BJ (cell line): Measurements from ENCODE around the gene SKI. TPM values are rescaled to one million over a fixed set of nuclear protein-coding genes. Genes with fewer than 3 reads are reported as not detected.

Experiments used
- CTCF ChIA-PET: fragments of 350-600 bp; formaldehyde crosslinking; extraction: SDS; loops from one replicate; lab custom pipeline; 2021; ENCODE audit warnings: antibody characterized with exemption, inconsistent platforms; lab: Yijun Ruan, JAX
- POLR2A ChIA-PET: fragments of 300-600 bp; sonication (Branson Sonifier 250); formaldehyde crosslinking; extraction: SDS; loops from one replicate; lab custom pipeline; 2021; ENCODE audit warnings: antibody characterized with exemption; lab: Charles Lee
- DNase-seq: peaks from one replicate; pipeline ENCODE4 v3.0.0-alpha.2; 2011; ENCODE audit warnings: low read depth
- H3K27me3 ChIP-seq: 2 replicates; pipeline ENCODE4 v1.6.0; 2011; ENCODE audit warnings: low read length; ENCODE audit not compliant: control insufficient read depth, insufficient read depth
- H3K36me3 ChIP-seq: 2 replicates; pipeline ENCODE4 v1.5.1; 2011; ENCODE audit warnings: low read length; ENCODE audit not compliant: control insufficient read depth, insufficient read depth
- H3K4me3 ChIP-seq: 2 replicates; pipeline ENCODE4 v1.5.1; 2011; ENCODE audit warnings: low read depth, mild to moderate bottlenecking, control low read depth, low read length
- polyA plus RNA-seq: library from polyadenylated mRNA; depleted of rRNA; stranded (reverse); fragments of >200 nt; gene quantifications from 2 replicates; pipeline ENCODE4 v1.2.3, GENCODE V29; 2011
- TF ChIP-seq, protein P1 (sequence below): IDR thresholded peaks from 2 replicates; pipeline ENCODE4 v1.5.1; 2011; ENCODE audit warnings: low read depth, mild to moderate bottlenecking, control low read depth, inconsistent platforms, low read length, moderate library complexity; ENCODE audit not compliant: insufficient read depth

Gene SKI
- polyA plus RNA-seq, 1 experiment, result 5.1 TPM

DNA sequence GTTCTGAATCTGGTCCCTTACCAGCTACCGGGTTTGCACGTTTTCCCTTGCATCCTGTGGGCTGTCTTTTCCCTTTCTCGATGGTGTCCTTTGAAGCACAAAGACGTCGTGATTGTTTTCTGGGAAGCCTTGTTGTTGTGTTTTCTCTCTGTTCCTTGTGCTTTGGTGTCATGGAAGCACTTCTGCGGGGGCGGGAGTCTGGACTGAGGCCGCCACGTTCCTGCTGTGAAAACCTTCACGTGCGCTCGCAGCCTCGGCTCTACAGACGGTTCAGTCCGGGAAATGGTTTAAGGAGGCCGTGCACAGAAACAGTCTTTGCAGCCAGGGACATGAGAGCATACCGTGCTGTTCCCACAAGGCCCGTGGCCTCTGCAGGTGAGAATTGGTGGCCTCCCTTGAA, 68.5 kb downstream of the SKI start:
- ChIA-PET POLR2A (no interaction called here), CTCF (interaction anchor here (1.1 kb wide), 1 partner anchor 15 kb away, joined by 3 read pairs; no protein-coding TSS in a partner anchor)
- DNase-seq, result no peak
- no peak overlapping the region for H3K4me3 ChIP-seq
- H3K36me3 ChIP-seq, result peaks cover 4% of the 10 kb centered on the region
- TF ChIP-seq, protein P1, sequence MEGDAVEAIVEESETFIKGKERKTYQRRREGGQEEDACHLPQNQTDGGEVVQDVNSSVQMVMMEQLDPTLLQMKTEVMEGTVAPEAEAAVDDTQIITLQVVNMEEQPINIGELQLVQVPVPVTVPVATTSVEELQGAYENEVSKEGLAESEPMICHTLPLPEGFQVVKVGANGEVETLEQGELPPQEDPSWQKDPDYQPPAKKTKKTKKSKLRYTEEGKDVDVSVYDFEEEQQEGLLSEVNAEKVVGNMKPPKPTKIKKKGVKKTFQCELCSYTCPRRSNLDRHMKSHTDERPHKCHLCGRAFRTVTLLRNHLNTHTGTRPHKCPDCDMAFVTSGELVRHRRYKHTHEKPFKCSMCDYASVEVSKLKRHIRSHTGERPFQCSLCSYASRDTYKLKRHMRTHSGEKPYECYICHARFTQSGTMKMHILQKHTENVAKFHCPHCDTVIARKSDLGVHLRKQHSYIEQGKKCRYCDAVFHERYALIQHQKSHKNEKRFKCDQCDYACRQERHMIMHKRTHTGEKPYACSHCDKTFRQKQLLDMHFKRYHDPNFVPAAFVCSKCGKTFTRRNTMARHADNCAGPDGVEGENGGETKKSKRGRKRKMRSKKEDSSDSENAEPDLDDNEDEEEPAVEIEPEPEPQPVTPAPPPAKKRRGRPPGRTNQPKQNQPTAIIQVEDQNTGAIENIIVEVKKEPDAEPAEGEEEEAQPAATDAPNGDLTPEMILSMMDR, result no peak
- no peaks in the 10 kb centered on the region for H3K27me3 ChIP-seq

DNA sequence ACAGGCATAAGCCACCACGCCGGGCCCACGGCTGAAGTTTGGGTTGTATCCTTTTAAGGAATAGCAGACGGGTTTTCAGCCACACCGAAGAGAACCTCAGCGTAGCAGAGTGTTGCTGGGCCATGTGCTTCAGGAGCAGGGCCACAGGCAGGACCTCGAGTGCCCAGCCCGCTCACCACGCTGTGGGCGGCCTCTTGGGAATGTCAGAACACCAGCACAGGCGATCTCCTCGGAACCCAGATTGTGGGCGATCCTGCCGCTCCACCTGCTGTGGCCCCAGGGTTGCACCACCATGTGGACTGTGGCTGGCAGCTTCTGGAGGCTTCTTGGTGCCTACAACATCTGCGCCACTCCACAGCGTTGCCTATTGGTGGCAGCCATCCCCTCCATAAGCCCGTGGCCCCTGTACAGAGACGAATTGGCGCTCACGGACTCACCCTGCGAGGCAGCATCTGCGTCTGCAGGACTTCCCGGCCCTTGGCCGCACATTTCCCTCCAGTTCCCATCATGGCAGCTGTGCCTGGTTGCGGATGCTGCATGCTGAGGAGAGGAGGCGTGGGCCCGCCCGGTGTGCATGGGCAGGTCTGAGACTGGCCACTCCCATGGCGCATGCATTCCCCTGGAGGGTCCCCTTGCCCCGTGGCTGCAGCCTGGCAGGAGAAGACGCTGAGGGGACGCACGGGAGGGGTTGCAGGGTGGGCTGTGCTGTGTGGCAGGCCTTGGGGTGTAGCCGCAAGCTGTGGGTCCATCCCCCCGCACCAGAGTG, 69.3 kb downstream of the SKI start:
- no peak for DNase-seq
- POLR2A ChIA-PET, result no interaction called here
- Histone ChIP-seq H3K4me3 (no peak overlapping the region), H3K36me3 (peaks cover 4% of the 10 kb centered on the region), H3K27me3 (no peaks in the 10 kb centered on the region)
- TF ChIP-seq, protein P1, result no peak
- CTCF ChIA-PET, result interaction anchor here (2.2 kb wide), 1 partner anchor 15 kb away, joined by 9 read pairs; no protein-coding TSS in a partner anchor

DNA sequence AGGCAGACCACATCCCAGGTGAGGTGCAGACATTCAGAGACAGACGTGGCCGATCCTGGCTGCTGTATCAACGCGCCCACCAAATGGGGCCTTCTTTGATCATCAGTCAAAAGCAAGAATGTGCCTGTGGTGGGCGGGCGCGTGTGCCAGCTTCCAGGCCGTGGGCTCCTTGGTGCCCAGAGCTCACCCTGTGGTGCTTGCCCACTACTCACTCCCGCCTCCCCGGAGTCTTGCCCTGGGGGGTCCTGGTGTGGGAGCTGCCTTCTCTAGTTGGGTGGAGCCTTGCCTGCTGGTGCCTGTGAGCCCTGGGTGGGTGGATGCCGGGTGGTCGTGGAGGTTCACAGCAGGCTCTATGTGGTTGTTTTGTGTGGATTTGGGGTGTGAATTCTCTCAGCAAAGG, 70.6 kb downstream of the SKI start:
- Histone ChIP-seq H3K4me3 (no peak overlapping the region), H3K27me3 (no peaks in the 10 kb centered on the region), H3K36me3 (peaks cover 12% of the 10 kb centered on the region)
- ChIA-PET POLR2A (no interaction called here), CTCF (interaction anchor here (0.9 to 2.2 kb wide), 3 partner anchors 13 to 103 kb away, joined by 3 to 9 read pairs (median 3); no protein-coding TSS in a partner anchor)
- DNase-seq, result no peak
- TF ChIP-seq, protein P1, result no peak

DNA sequence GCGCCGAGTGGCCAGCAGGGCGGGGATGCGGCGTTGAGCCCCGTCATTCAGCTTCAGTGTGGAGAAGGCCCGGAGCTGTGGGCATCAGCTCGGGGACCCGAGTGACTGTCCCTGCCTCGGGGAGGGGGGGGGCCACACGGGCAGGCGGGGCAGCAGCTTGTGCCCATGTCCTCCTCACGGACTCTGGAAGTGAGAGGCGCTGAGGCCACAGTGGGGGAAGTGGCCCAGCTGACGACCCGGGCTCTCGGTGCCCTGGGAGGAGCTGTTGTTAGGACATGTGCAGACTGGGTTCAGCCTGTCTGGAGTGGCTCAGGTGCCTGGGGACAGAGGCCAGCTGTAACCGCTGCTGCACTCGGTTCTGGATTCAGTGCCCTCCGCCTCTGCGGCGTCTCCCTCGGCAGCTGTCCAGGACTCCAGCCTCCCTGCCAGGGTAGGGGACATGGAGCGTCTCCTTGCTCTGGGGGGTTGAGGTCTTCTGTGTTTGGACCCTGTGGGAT, 71.1 kb downstream of the SKI start:
- ChIA-PET POLR2A (no interaction called here), CTCF (interaction anchor here (0.9 to 2.2 kb wide), 4 partner anchors 8 to 104 kb away, joined by 3 to 9 read pairs (median 3); no protein-coding TSS in a partner anchor)
- no peaks in the 10 kb centered on the region for H3K27me3 ChIP-seq
- no peak overlapping the region for H3K4me3 ChIP-seq
- no peak for DNase-seq
- H3K36me3 ChIP-seq, result peaks cover 17% of the 10 kb centered on the region
- TF ChIP-seq, protein P1, result no peak

DNA sequence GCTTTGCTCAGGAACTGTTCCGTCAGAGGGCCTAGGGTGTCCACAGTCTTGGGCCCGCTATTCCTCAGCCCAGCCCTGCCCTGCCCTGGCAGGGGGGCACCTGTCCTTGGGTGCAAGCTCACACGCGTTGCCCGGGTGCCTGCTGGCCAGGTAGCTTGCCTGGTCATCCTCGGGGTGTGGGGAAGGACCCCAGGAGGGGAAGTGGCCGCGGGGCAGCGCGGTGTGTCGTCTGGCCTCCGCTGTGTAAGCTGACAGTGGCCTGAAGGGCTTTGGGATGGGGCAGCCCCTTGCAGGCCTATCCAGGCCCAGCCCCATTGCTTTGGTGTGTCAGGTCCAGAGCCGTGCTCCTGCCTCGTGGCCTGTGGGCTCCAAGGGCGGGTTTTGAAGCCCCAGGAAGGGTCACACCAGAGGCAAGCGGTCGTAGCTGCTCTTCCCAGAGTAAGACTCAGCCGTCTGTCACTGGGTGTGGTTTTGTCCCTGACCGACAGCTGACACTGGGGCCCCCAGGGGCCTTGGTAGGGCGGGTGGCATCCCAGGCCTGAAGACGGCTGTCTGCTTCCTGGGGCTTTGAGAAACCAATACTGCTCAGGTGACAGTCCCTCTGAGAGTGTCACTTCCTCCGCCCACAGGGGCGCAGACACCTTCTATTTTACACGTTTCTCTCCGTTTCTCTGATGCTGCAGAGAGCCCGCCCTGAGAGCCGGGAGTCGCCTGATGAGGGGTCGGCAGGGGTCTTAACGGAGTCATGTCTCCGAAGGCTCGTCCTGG, 72.1 kb downstream of the SKI start:
- TF ChIP-seq, protein P1, result no peak
- DNase-seq, result no peak
- Histone ChIP-seq H3K27me3 (no peaks in the 10 kb centered on the region), H3K4me3 (no peak overlapping the region), H3K36me3 (peaks cover 26% of the 10 kb centered on the region)
- POLR2A ChIA-PET, result no interaction called here
- CTCF ChIA-PET, result interaction anchor here (1.2 to 2.4 kb wide), 3 partner anchors 9 to 16 kb away, joined by 3 to 9 read pairs (median 8); no protein-coding TSS in a partner anchor
